ENCODE data around the gene USP51.
"Not testable (repeated sequence)": the region's sequence is repeated elsewhere in the genome, so short reads cannot be mapped to it uniquely, and the experiment has no call there.

USP51 gene

DNA sequence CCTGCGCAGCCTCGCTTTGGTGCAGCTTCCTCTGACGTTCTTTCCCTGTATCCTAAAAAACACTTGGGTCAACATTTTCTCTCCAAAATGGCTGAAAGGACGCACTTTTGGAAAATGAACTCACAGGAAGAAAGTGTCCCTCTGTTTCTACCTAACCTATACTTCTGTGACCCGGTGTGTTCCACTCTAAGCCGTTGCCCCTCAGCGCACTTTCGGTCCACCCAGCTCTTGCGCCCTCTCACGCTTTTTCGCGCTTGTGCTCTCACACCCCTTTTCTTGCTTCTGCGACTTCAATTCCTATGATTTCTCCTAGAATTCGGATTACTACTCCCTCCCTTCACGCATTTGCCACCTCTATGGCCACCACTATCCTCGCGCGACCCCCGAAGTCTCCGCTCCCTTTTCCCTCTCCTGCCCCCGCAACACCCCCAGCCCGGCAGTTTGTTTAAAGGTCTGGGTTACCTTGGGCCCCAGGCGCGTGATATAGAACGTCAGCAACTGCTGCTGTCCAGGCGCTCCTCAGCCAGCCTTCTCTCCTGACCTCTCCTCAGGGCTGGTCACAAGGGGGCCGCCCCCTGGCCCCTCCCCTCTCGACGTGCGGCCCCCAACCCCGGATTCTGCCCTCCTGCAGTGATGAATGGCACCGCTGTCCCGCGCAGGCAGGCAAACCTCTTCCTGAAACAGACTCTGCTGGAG, at the start of gene USP51:
TSS of gene USP51 (minus strand) at position 535 of the 696 bp plus-strand sequence. CDS start 909 bp downstream, outside the sequence.
- DNase-seq, result peak in 1 of 2 donors; percentile 13

GRCh38 chrX:55524487-55524886, 34.8 kb upstream of the USP51 start:
- no peak for DNase-seq

DNA sequence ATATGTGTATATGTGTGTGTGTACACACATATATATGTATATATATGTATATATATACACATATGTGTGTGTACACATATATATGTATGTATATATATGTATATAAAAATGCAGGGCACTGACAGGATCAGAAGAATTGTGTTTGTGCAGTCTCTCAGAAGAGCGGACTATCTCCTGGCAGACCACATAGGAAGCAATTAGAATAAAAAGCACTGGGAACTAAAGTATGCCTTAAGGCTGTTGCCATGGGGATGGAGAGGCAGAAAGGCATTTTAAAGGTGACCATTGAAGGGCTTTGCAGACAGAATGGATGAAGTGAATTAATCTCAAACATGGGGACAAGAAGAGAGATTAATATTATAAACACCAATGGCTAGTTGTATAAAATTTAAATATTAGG, 33.7 kb upstream of the USP51 start:
- DNase-seq, result no peak

DNA sequence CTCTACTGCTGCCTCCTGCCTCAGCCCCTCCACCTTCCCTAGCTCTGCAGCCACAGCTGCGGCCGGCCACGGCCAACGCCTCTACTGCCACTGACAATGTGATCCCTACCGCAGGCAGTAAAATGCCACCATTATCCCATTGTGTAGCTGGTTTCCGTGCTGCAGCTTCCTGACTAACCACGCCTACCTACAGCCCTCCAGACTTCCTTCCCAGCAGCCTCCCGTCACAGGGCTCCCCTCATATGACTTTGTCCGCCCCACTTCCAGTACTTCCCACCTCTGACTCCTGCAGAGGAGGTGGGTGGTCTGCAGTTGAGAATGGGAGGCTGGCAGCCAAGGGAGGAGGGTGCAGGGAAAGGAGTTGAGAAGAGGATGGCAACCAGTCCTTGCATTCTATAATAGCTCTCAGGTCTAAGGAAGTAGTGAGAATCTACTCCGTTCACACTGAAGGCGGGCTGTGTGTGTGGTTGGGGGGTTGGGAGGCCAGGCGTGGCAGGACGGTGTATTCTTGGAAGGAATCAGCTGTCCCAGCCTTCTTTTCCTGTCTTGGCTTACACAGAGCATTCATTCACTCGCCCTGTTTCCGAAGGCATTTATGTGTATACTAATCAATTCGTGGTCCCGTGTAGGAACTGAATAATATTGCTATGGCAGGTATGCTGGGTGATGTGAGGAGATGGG, 33.1 kb upstream of the USP51 start:
- DNase-seq, result no peak

DNA sequence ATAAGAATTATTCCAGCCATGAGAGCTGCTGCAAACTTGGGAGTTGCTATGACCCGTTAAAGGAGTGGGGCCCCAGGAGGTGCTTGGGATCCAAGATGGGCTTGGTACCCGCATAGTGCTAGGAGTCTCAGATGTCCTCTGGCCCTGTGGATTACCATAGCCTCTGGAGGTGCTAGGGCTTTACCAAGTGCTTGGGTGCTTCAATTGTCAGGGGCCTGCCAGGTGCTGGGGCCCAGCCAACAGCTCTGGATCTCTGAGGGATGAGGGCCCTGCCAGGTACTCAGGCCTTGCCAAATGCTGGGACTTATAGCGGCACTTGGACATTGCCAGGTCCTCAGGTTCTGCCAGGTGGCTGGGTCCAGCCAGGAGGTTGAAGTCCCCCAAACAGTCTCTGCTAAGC, 32.0 kb upstream of the USP51 start:
- DNase-seq, result no peak

- not testable (repeated sequence) for DNase-seq
These were observed 27.3 kb upstream of the USP51 start for GRCh38 chrX:55516794-55517481.

GRCh38 chrX:55513045-55513737, 23.5 kb upstream of the USP51 start:
- DNase-seq, result not testable (repeated sequence)

DNA sequence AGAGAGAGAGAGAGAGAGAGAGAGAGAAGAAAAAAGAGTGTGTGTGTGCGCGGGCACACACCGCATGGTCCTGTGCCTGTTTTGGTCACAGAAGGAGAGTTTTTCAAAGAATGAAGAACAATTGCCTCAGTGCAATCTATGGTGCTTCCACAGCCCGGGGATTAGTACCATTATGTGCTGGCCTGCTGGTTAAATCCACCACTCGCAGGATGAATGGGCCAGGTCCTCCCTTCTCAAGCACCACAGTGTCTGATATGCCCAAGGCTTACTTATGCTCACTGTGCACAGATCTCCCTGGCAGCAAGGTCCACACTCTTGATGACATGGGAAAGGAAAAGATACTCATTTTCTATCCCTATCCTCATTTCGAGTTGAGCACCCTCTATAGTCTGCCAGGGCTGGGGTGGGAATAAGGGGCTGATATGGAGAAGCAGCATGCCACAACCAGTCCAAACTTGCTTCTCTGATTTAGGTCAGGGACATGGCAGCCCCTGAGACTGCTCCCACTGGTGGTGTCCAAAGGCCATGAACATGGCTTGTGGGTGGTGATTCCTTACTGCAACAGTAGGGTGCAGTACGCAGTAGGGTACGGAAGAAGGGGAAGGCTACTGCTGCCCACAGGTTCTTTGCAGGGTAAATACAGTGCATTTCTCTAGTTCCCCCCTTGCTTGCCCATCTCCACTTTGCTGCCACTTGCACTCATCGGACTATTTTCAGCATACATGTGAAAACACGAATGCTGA, 18.9 kb upstream of the USP51 start:
- DNase-seq, result not testable (repeated sequence)

- not testable (repeated sequence) for DNase-seq
These were observed 18.1 kb upstream of the USP51 start for GRCh38 chrX:55507699-55508098.

DNA sequence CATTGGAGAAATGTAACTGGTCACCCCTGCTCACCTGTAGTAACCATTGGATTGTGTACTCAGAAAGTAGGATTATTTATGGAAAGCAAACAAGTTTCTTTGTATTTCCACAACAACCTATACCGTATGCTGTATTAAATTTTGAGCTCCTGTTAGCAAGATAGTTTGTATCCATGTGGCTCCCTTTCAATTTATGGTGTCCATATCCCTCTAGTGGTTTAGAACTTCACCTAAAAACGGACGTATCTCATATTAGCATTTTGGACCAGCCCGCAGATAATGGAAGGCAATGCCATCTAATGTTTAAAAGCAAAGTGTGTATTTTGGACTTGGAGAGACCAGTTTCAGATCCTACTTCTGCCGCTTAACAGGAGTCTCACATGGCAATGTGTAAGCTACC, 17.4 kb upstream of the USP51 start:
- not testable (repeated sequence) for DNase-seq

- DNase-seq, result no peak
These were observed 1.3 kb upstream of the USP51 start for GRCh38 chrX:55490974-55491373.

DNA sequence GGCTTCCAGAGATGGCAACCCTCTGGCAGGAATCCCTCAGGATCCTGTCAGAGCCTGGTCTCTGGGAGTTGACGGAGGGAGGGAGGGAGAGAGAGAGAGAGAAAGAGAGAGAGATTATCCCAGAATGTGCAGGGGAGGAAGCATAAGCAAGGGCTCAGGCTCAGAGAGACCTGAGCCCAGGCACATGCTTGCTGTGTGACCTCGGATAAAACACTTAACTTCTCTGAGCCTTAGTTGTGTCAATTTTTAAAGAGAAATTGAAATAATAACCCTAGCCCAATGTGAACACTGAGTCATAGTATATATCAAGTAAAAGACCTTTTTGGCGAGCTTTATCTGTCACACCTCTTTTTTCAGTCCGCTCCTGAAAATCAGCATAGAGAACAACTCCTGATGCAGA, 473 bp upstream of the USP51 start:
- DNase-seq, result no peak

GRCh38 chrX:55488593-55489313, 895 bp downstream of the USP51 start:
- DNase-seq, result peak; percentile 60 to 64

- DNase-seq, result no peak
These were observed 1.5 kb downstream of the USP51 start for GRCh38 chrX:55488006-55488592.

- DNase-seq, result no peak
These were observed 2.5 kb downstream of the USP51 start for GRCh38 chrX:55487143-55487542.

GRCh38 chrX:55486736-55487135, 2.9 kb downstream of the USP51 start:
- no peak for DNase-seq

DNA sequence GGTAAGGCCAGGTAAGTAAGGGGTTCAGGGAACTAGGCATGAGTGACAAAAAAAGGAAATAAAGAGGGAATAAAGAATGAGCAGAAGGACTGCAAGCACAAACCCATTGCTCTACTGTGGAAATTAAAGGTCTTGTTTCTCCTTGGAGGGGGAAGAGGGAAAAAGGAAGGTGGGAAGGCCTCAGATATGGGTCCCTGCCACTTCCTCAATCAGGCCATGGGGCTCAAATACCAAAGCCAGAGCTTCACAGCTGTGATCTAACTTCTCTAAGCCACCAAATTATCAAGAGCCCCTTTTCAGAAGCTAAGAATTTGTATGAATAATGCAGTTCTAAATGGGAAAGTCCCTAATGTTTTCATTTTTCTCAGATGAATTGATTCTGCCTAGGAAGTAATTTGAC, 4.7 kb downstream of the USP51 start:
- DNase-seq, result no peak

GRCh38 chrX:55480390-55481062, 9.1 kb downstream of the USP51 start:
- DNase-seq, result no peak

- not testable (repeated sequence) for DNase-seq
These were observed 9.7 kb downstream of the USP51 start for GRCh38 chrX:55479956-55480355.

GRCh38 chrX:55465791-55466190, 23.9 kb downstream of the USP51 start:
- DNase-seq, result not testable (repeated sequence)

- DNase-seq, result not testable (repeated sequence)
These were observed 24.5 kb downstream of the USP51 start for GRCh38 chrX:55465108-55465507.

Measured in activated CD4-positive, alpha-beta T cell treated with anti-CD3 and anti-CD28 coated beads for 4 hours (primary cell).